Adrenal gland (tissue), 5 donors: ENCODE results near the gene GDF2.

ENCODE experiments used
- CTCF ChIP-seq, 6 experiments: fragments of 450-650 bp in 4 of 6; fragments of 200-600 bp in 2 of 6; sonication (generic) in 1 of 6; IDR thresholded peaks; 1 replicate in 5 of 6; 2 replicates in 1 of 6; pipeline versions ENCODE4 v1.5.1 to v1.8.0; 2016 to 2021; ENCODE audit warnings: antibody characterized with exemption in 6 of 6, mild to moderate bottlenecking in 2 of 6, moderate library complexity in 1 of 6
- POLR2A ChIP-seq, 2 donors: fragments of 450-650 bp; IDR thresholded peaks; one replicate each; pipeline ENCODE4 v1.6.1; 2017; ENCODE audit warnings: antibody characterized with exemption in 2 of 2, mild to moderate bottlenecking in 2 of 2, moderate library complexity in 1 of 2
- donor health status: DM: no; HTN: no; CAD: no.

- TF ChIP-seq POLR2A (IDR thresholded peaks at IDR 0.05) (no peak), CTCF (IDR thresholded peaks at IDR 0.05) (no peak)
Observed at GRCh38 chr10:47349516-47349915, 27.3 kb downstream of the GDF2 start.
